PC-3 (cell line): ENCODE measurements around the gene SLC35F1. TPM values are rescaled to one million over a fixed set of nuclear protein-coding genes. Genes with fewer than 3 reads are reported as not detected.

ENCODE experiments used
- ATAC-seq: fragments of 200-7000 bp; cut with Tn5 transposase; 2 replicates; pipeline ENCODE4 v1.9.1; 2020; ENCODE audit warnings: mild to moderate bottlenecking, moderate library complexity
- BruUV-seq: library from RNA; stranded (reverse); fragments of 400-500 nt; replicated peaks from 2 replicates; lab custom pipeline; 2021; lab: Mats Ljungman, UMichigan
- CTCF ChIA-PET: fragments of 300-600 bp; sonication (Branson Sonifier 250); formaldehyde crosslinking; loops from one replicate; lab custom pipeline; 2022; ENCODE audit warnings: antibody characterized with exemption; lab: Charles Lee
- POLR2A ChIA-PET: fragments of 300-600 bp; sonication (Branson Sonifier 250); formaldehyde crosslinking; loops from one replicate; lab custom pipeline; 2022; ENCODE audit warnings: antibody characterized with exemption; ENCODE audit not compliant: unreplicated experiment; lab: Charles Lee
- DNase-seq: peaks from one replicate; pipeline ENCODE4 v3.0.0-alpha.2; 2015
- H2AFZ ChIP-seq: fragments of 300-600 bp; sonication (generic); 2 replicates; pipeline ENCODE4 v1.6.0; 2016; ENCODE audit warnings: antibody characterized with exemption, low read length
- H3F3A ChIP-seq: fragments of 300-600 bp; sonication (generic); one replicate; pipeline ENCODE4 v1.6.0; 2017; ENCODE audit warnings: antibody characterized with exemption, low read length, control low read depth, mild to moderate bottlenecking; ENCODE audit not compliant: unreplicated experiment
- H3K27ac ChIP-seq: fragments of 300-600 bp; sonication (generic); 2 replicates; pipeline ENCODE4 v1.5.1; 2016; ENCODE audit warnings: mild to moderate bottlenecking, low read length
- H3K27me3 ChIP-seq: fragments of 300-600 bp; sonication (generic); 2 replicates; pipeline ENCODE4 v1.6.1; 2016; ENCODE audit warnings: low read length, mixed read lengths
- H3K36me3 ChIP-seq: fragments of 300-600 bp; sonication (generic); 2 replicates; pipeline ENCODE4 v1.6.1; 2016; ENCODE audit warnings: low read depth, mixed run types, low read length, mixed read lengths
- H3K4me1 ChIP-seq: fragments of 300-600 bp; sonication (generic); 2 replicates; pipeline ENCODE4 v1.5.1; 2016; ENCODE audit warnings: low read length; ENCODE audit not compliant: insufficient read depth
- H3K4me2 ChIP-seq: fragments of 300-600 bp; sonication (generic); 2 replicates; pipeline ENCODE4 v1.6.0; 2016; ENCODE audit warnings: low read length
- H3K4me3 ChIP-seq: fragments of 300-600 bp; sonication (generic); 2 replicates; pipeline ENCODE4 v1.5.1; 2016; ENCODE audit warnings: mild to moderate bottlenecking, low read length, mixed read lengths
- H3K79me2 ChIP-seq: fragments of 300-600 bp; sonication (generic); 2 replicates; pipeline ENCODE4 v1.6.1; 2017; ENCODE audit warnings: low read length, mixed read lengths
- H3K9ac ChIP-seq: fragments of 300-600 bp; sonication (generic); 2 replicates; pipeline ENCODE4 v1.6.0; 2016; ENCODE audit warnings: mild to moderate bottlenecking, low read length
- H3K9me2 ChIP-seq: fragments of 300-600 bp; sonication (generic); replicated peaks from 2 replicates; pipeline ENCODE4 v1.6.1; 2016; ENCODE audit warnings: mixed run types, low read length, mixed read lengths
- H3K9me3 ChIP-seq: fragments of 300-600 bp; sonication (generic); 2 replicates; pipeline ENCODE4 v1.6.1; 2016; ENCODE audit warnings: low read length, mixed read lengths
- H4K20me1 ChIP-seq: fragments of 300-600 bp; sonication (generic); 2 replicates; pipeline ENCODE4 v1.6.1; 2016; ENCODE audit warnings: low read length, mixed read lengths
- EZH2 ChIP-seq: fragments of 300-600 bp; sonication (generic); IDR thresholded peaks from one replicate; pipeline ENCODE4 v1.6.1; 2017; ENCODE audit warnings: antibody characterized with exemption, mild to moderate bottlenecking, low read length; ENCODE audit not compliant: unreplicated experiment
- EZH2phosphoT487 ChIP-seq: fragments of 300-600 bp; sonication (generic); IDR thresholded peaks from 2 replicates; pipeline ENCODE4 v1.6.1; 2018; ENCODE audit warnings: mild to moderate bottlenecking, antibody characterized with exemption, low read length, borderline replicate concordance
- intact Hi-C: fragments of 100-400 bp; cut with micrococcal nuclease; formaldehyde crosslinking; loops from 2 replicates; pipeline ENCODE4 v1.9.0; 2023
- total RNA-seq: library from RNA; depleted of rRNA; stranded (reverse); fragments of >200 nt; gene quantifications from 2 replicates; pipeline ENCODE4 v1.2.3, GENCODE V29; 2014
- TF ChIP-seq, protein P1 (sequence below): fragments of 300-600 bp; sonication (generic); conservative IDR thresholded peaks from 2 replicates; pipeline ENCODE4 v1.5.1; 2017; ENCODE audit warnings: antibody characterized with exemption, low read depth, mild to moderate bottlenecking, low read length

The SLC35F1 gene
- total RNA-seq, 1 experiment from 2014 or later: not detected

GRCh38 chr6:118100717-118101116 is 193.7 kb downstream of the SLC35F1 start:
- no peaks in the 10 kb centered on the region for H3K79me2 ChIP-seq
- no peaks in the 10 kb centered on the region for H3K9me2 ChIP-seq
- H3K4me1 ChIP-seq: no peaks in the 10 kb centered on the region
- no peak for TF ChIP-seq EZH2phosphoT487
- no peak overlapping the region for H3K9ac ChIP-seq
- no peaks in the 10 kb centered on the region for H3K9me3 ChIP-seq
- H2AFZ ChIP-seq: no peak overlapping the region
- POLR2A ChIA-PET: no interaction called here
- no peaks in the 10 kb centered on the region for H4K20me1 ChIP-seq
- H3F3A ChIP-seq: no peaks in the 10 kb centered on the region
- no TSS peak for BruUV-seq
- H3K4me2 ChIP-seq: no peak overlapping the region
- DNase-seq: no peak
- H3K4me3 ChIP-seq: no peak overlapping the region
- intact Hi-C loops: no loop called here
- no peaks in the 10 kb centered on the region for H3K27me3 ChIP-seq
- no peak overlapping the region for H3K27ac ChIP-seq
- CTCF ChIA-PET: no interaction called here
- H3K36me3 ChIP-seq: no peaks in the 10 kb centered on the region
- ATAC-seq: no peak

- no peak overlapping the region for H3K4me3 ChIP-seq
- DNase-seq (no peak), ATAC-seq (no peak)
- POLR2A ChIA-PET: no interaction called here
- no peaks in the 10 kb centered on the region for H3K9me3 ChIP-seq
- H4K20me1 ChIP-seq: no peaks in the 10 kb centered on the region
- no peaks in the 10 kb centered on the region for H3K4me1 ChIP-seq
- intact Hi-C loops: no loop called here
- no peaks in the 10 kb centered on the region for H3K79me2 ChIP-seq
- H3F3A ChIP-seq: no peaks in the 10 kb centered on the region
- no peak overlapping the region for H2AFZ ChIP-seq
- no peak for TF ChIP-seq EZH2
- TF ChIP-seq, protein P1, sequence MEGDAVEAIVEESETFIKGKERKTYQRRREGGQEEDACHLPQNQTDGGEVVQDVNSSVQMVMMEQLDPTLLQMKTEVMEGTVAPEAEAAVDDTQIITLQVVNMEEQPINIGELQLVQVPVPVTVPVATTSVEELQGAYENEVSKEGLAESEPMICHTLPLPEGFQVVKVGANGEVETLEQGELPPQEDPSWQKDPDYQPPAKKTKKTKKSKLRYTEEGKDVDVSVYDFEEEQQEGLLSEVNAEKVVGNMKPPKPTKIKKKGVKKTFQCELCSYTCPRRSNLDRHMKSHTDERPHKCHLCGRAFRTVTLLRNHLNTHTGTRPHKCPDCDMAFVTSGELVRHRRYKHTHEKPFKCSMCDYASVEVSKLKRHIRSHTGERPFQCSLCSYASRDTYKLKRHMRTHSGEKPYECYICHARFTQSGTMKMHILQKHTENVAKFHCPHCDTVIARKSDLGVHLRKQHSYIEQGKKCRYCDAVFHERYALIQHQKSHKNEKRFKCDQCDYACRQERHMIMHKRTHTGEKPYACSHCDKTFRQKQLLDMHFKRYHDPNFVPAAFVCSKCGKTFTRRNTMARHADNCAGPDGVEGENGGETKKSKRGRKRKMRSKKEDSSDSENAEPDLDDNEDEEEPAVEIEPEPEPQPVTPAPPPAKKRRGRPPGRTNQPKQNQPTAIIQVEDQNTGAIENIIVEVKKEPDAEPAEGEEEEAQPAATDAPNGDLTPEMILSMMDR: no peak
- TF ChIP-seq EZH2phosphoT487: no peak
- no peaks in the 10 kb centered on the region for H3K9me2 ChIP-seq
- H3K36me3 ChIP-seq: no peaks in the 10 kb centered on the region
- H3K27me3 ChIP-seq: no peaks in the 10 kb centered on the region
- no peak overlapping the region for H3K9ac ChIP-seq
- CTCF ChIA-PET: no interaction called here
- no peak overlapping the region for H3K4me2 ChIP-seq
- no TSS peak for BruUV-seq
- no peak overlapping the region for H3K27ac ChIP-seq
Measured at GRCh38 chr6:118101220-118101619, 194.2 kb downstream of the SLC35F1 start.

DNA sequence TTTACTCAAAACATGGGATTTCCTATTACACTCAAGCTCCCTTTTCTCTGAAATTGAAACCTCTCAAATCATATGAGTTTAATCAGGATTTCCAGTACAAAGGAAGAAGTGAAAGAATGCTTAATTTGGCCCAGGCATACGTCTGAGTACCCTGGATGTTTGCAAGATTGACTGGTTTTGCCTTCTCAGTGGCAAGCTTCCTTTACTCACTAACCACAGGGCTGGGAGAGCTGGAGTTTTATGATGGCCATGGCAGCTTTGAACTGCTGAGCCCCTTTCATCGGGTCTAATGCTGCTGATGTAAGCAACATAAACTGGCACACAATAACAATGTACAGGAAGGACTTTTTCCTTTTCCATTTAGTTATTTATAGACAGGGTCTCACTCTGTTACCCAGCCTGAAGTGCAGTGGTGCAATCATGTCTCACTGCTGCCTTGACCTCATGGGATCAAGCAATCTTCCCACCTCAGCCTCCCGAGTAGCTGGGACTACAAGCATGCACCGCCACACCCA is 194.8 kb downstream of the SLC35F1 start:
- Histone ChIP-seq H3K27ac (no peak overlapping the region), H3K9ac (no peak overlapping the region), H3K79me2 (no peaks in the 10 kb centered on the region), H3K9me3 (no peaks in the 10 kb centered on the region), H3K4me1 (no peaks in the 10 kb centered on the region), H3K4me3 (no peak overlapping the region), H4K20me1 (no peaks in the 10 kb centered on the region), H3F3A (no peaks in the 10 kb centered on the region), H2AFZ (no peak overlapping the region), H3K4me2 (no peak overlapping the region), H3K27me3 (no peaks in the 10 kb centered on the region), H3K9me2 (no peaks in the 10 kb centered on the region), H3K36me3 (no peaks in the 10 kb centered on the region)
- no TSS peak for BruUV-seq
- intact Hi-C loops: no loop called here
- ATAC-seq (no peak), DNase-seq (no peak)
- no peak for TF ChIP-seq EZH2
- TF ChIP-seq, protein P1: no peak
- TF ChIP-seq EZH2phosphoT487: no peak
- POLR2A ChIA-PET: no interaction called here
- CTCF ChIA-PET: no interaction called here
